OCI-LY7 (cell line): ENCODE results near the gene NAA60. TPM values are rescaled to one million over a fixed set of nuclear protein-coding genes. Genes with fewer than 3 reads are reported as not detected.

Experiments used
- BruUV-seq: library from RNA; stranded (reverse); fragments of 400-500 nt; replicated peaks from 2 replicates; lab custom pipeline; 2021; lab: Mats Ljungman, UMichigan
- CTCF ChIA-PET: fragments of 300-600 bp; sonication (Branson Sonifier 250); formaldehyde crosslinking; loops from one replicate; lab custom pipeline; 2022; ENCODE audit warnings: antibody characterized with exemption; ENCODE audit not compliant: unreplicated experiment; lab: Charles Lee
- POLR2A ChIA-PET: fragments of 300-600 bp; sonication (Branson Sonifier 250); formaldehyde crosslinking; loops from one replicate; lab custom pipeline; 2022; ENCODE audit warnings: antibody characterized with exemption; lab: Charles Lee
- DNase-seq: peaks from one replicate; pipeline ENCODE4 v3.0.0-alpha.2; 2015; ENCODE audit warnings: low spot score
- H2AFZ ChIP-seq: fragments of 200-600 bp; sonication (generic), shearing (Covaris generic); 2 replicates; pipeline ENCODE4 v1.6.1; 2014; ENCODE audit warnings: mild to moderate bottlenecking, antibody characterized with exemption, low read length, moderate library complexity
- H3K27ac ChIP-seq: fragments of 200-600 bp; sonication (generic); 2 replicates; pipeline ENCODE4 v1.5.1; 2014; ENCODE audit warnings: mixed run types, low read depth, mild to moderate bottlenecking, moderate library complexity, low read length, inconsistent platforms; ENCODE audit not compliant: poor library complexity, severe bottlenecking
- H3K36me3 ChIP-seq: fragments of 200-600 bp; sonication (generic); 2 replicates; pipeline ENCODE4 v1.6.1; 2014; ENCODE audit warnings: mild to moderate bottlenecking, antibody characterized with exemption, low read length, moderate library complexity, mixed read lengths; ENCODE audit not compliant: insufficient read depth
- H3K4me1 ChIP-seq: fragments of 200-600 bp; sonication (generic); 2 replicates; pipeline ENCODE4 v1.5.1; 2014; ENCODE audit warnings: mild to moderate bottlenecking, low read length; ENCODE audit not compliant: insufficient read depth, poor library complexity, severe bottlenecking
- H3K4me2 ChIP-seq: fragments of 200-600 bp; sonication (generic); 2 replicates; pipeline ENCODE4 v1.6.1; 2014; ENCODE audit warnings: mild to moderate bottlenecking, low read length
- H3K4me3 ChIP-seq: fragments of 200-600 bp; sonication (generic); 2 replicates; pipeline ENCODE4 v1.5.1; 2014; ENCODE audit warnings: mild to moderate bottlenecking, low read depth, low read length; ENCODE audit not compliant: poor library complexity, severe bottlenecking
- H3K79me2 ChIP-seq: fragments of 200-600 bp; sonication (generic); 2 replicates; pipeline ENCODE4 v1.6.1; 2016; ENCODE audit warnings: low read depth, mild to moderate bottlenecking, low read length, moderate library complexity, mixed read lengths; ENCODE audit not compliant: insufficient read depth
- H3K9me2 ChIP-seq: fragments of 200-600 bp; sonication (generic); 2 replicates; pipeline ENCODE4 v1.6.1; 2016; ENCODE audit warnings: mild to moderate bottlenecking, low read length, mixed read lengths; ENCODE audit not compliant: insufficient read depth
- H3K9me3 ChIP-seq: fragments of 200-600 bp; sonication (generic); 2 replicates; pipeline ENCODE4 v1.6.1; 2014; ENCODE audit warnings: mild to moderate bottlenecking, mixed run types, low read length, mixed read lengths
- H4K20me1 ChIP-seq: fragments of 200-600 bp; sonication (generic); 2 replicates; pipeline ENCODE4 v1.6.1; 2014; ENCODE audit warnings: mild to moderate bottlenecking, antibody characterized with exemption, low read length, moderate library complexity, mixed read lengths; ENCODE audit not compliant: insufficient read depth
- EZH2phosphoT487 ChIP-seq: fragments of 200-600 bp; sonication (generic); IDR thresholded peaks from 2 replicates; pipeline ENCODE4 v1.6.1; 2018; ENCODE audit warnings: low read depth, borderline replicate concordance, mild to moderate bottlenecking, mixed run types, antibody characterized with exemption, low read length, moderate library complexity, mixed read lengths
- intact Hi-C: fragments of 100-400 bp; cut with micrococcal nuclease; formaldehyde crosslinking; loops from one replicate; pipeline ENCODE4 v1.10.0; 2022; ENCODE audit not compliant: unreplicated experiment
- total RNA-seq, 2 experiments: library from RNA; depleted of rRNA in 1 of 2; stranded (reverse); fragments of >200 nt in 1 of 2; shearing (Covaris generic) in 1 of 2; gene quantifications; 2 replicates each; pipeline ENCODE4 v1.2.3, GENCODE V29; 2014 to 2022
- TF ChIP-seq, protein P1 (sequence below): fragments of 200-600 bp; sonication (generic); conservative IDR thresholded peaks from 2 replicates; pipeline ENCODE4 v1.5.1; 2014; ENCODE audit warnings: mild to moderate bottlenecking, antibody characterized with exemption, low read length, moderate library complexity, mixed read lengths

NAA60 gene
- total RNA-seq, 2 experiments from 2014 or later = 24.8 to 40.1 TPM

DNA sequence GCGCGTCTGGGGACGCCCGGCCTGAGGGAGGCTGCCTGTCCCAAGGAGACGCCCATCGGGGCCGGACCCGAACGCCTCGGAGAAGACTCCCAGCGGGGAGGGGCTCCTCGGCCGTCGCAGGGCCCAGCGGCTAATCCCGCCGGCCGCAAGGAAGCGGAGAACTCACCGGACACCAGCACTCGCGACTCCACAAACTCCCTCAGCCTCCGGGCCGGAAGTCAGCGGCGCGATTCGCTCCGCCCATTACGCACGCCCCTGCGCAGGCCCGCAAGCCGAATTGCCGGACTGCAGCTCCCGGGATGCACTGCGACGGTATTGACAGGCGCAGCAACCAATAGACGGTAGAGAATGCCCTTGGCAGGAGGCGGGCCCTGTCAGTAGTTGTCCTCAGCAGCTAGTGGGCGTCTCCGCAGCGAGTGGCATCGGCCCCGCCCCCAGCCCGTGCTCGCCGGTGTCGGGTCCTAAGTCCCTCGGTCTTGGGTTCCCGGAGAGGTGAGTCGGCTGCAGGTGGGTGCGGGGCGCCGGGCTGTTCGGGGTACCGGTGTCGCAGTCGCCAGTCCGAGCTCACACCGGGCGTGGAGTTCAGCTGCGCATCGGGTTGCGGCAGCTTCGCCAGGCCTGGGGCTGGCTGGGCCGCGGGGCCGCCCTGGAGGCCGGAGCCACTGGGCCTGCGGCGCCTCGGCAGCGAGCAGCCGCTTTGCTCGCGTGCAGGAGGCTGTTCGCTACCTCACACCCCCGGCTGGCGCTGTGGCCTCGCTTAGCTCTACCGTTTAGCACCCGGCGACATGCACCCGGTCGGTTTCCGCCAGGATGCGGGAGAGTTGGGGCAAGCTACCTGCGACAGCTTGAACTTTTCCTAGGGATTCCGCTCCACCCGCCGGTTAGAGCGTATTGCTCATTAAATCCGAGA lies 42.4 kb upstream of the NAA60 start, which contains the start of the genes ZNF174 and ZSCAN32:
ZNF174 (plus strand) TSS at position 437 of the 910 bp plus-strand sequence. CDS start 790 bp downstream, outside the sequence.
ZSCAN32 (minus strand) TSS at position 226 of the 910 bp plus-strand sequence. CDS start 3,447 bp downstream, outside the sequence.
- peak within 1 kb of the TSS; percentile 58 for H3K27ac ChIP-seq
- no TSS peak for BruUV-seq
- ChIA-PET CTCF (no interaction called here), POLR2A (interaction anchor here (0.9 to 2.0 kb wide), 5 partner anchors 8 to 134 kb away, joined by 3 to 5 read pairs (median 3); partner anchors contain the start of gene ZNF263)
- peak; percentile 100 for DNase-seq
- H2AFZ ChIP-seq = peak within 1 kb of the TSS; percentile 53
- intact Hi-C loops = loop anchor here (1.0 to 5.0 kb wide), 4 partner anchors 52 to 119 kb away; partner anchors contain the start of gene CLUAP1
- peak within 1 kb of the TSS; percentile 97 for H3K4me2 ChIP-seq
- peak within 1 kb of the TSS; percentile 76 for H3K4me3 ChIP-seq
- no peaks in the 10 kb centered on the region for H4K20me1 ChIP-seq
- TF ChIP-seq EZH2phosphoT487 = no peak
- TF ChIP-seq, protein P1, sequence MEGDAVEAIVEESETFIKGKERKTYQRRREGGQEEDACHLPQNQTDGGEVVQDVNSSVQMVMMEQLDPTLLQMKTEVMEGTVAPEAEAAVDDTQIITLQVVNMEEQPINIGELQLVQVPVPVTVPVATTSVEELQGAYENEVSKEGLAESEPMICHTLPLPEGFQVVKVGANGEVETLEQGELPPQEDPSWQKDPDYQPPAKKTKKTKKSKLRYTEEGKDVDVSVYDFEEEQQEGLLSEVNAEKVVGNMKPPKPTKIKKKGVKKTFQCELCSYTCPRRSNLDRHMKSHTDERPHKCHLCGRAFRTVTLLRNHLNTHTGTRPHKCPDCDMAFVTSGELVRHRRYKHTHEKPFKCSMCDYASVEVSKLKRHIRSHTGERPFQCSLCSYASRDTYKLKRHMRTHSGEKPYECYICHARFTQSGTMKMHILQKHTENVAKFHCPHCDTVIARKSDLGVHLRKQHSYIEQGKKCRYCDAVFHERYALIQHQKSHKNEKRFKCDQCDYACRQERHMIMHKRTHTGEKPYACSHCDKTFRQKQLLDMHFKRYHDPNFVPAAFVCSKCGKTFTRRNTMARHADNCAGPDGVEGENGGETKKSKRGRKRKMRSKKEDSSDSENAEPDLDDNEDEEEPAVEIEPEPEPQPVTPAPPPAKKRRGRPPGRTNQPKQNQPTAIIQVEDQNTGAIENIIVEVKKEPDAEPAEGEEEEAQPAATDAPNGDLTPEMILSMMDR = peak; percentile 31; the same call in 1 of the 2 replicates
- H3K79me2 ChIP-seq = peaks cover 56% of the 10 kb centered on the region
- H3K36me3 ChIP-seq = peaks cover 59% of the 10 kb centered on the region
- no peaks in the 10 kb centered on the region for H3K9me2 ChIP-seq
- H3K9me3 ChIP-seq = no peaks in the 10 kb centered on the region
- H3K4me1 ChIP-seq = peaks cover 36% of the 10 kb centered on the region

DNA sequence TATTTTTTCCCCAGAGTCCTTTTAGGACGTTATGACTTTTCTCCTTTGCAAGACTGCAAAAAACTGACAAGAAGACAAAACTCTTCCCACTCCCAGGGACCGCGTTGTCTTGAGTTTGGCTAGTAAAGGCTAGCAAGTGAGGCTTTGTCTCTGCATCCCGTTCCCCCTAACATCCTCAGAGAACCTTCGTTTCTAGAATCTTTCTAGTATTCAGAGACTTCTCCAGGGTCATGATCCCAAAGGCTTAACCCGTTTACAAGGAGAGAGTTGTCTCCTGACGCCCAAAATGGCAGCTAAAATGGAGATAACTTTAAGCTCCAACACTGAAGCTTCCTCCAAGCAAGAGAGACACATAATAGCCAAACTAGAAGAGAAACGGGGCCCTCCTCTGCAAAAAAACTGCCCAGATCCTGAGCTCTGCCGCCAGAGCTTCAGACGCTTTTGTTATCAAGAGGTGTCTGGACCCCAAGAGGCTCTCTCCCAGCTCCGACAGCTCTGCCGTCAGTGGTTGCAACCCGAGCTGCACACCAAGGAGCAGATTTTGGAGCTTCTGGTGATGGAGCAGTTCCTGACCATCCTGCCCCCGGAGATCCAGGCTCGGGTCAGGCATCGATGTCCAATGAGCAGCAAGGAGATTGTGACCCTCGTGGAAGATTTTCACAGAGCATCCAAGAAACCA lies 41.6 kb upstream of the NAA60 start:
- Histone ChIP-seq H3K4me1 (peaks cover 36% of the 10 kb centered on the region), H3K4me3 (peak overlapping the region; percentile 76), H4K20me1 (no peaks in the 10 kb centered on the region), H3K27ac (peak overlapping the region; percentile 58), H3K79me2 (peaks cover 52% of the 10 kb centered on the region), H3K9me3 (no peaks in the 10 kb centered on the region), H2AFZ (peak overlapping the region; percentile 53), H3K4me2 (peak overlapping the region; percentile 97), H3K9me2 (no peaks in the 10 kb centered on the region), H3K36me3 (peaks cover 59% of the 10 kb centered on the region)
- peak; percentile 23 for DNase-seq
- intact Hi-C loops = loop anchor here (2.0 to 5.0 kb wide), 3 partner anchors 53 to 100 kb away; partner anchors contain the start of gene CLUAP1
- ChIA-PET POLR2A (interaction anchor here (1.1 to 2.0 kb wide), 4 partner anchors 8 to 135 kb away, joined by 3 to 5 read pairs (median 4); partner anchors contain the start of gene ZNF263), CTCF (no interaction called here)
- TSS peak; percentile 69 for BruUV-seq
- no peak for TF ChIP-seq EZH2phosphoT487
- TF ChIP-seq, protein P1 = no peak
